Gastroesophageal sphincter (tissue), 3 donors: ENCODE measurements around the gene CLCN4.

ENCODE experiments used
- CTCF ChIP-seq, 4 experiments: fragments of 200-600 bp in 2 of 4; fragments of 450-650 bp in 2 of 4; sonication (generic) in 1 of 4; IDR thresholded peaks; one replicate each; pipeline ENCODE4 v1.5.1; 2017 to 2019; ENCODE audit warnings: antibody characterized with exemption in 4 of 4, mild to moderate bottlenecking in 2 of 4, moderate library complexity in 2 of 4
- EP300 ChIP-seq: sonication (generic); formaldehyde crosslinking; IDR thresholded peaks from one replicate; pipeline ENCODE4 v1.6.1; 2017; ENCODE audit warnings: antibody characterized with exemption, mild to moderate bottlenecking
- POLR2A ChIP-seq, 2 donors: fragments of 450-650 bp; IDR thresholded peaks; one replicate each; pipeline ENCODE4 v1.6.1; 2017; ENCODE audit warnings: antibody characterized with exemption in 2 of 2, mild to moderate bottlenecking in 2 of 2, moderate library complexity in 1 of 2
- POLR2AphosphoS5 ChIP-seq: sonication (generic); formaldehyde crosslinking; IDR thresholded peaks from one replicate; pipeline ENCODE4 v1.6.1; 2017; ENCODE audit warnings: antibody characterized with exemption

GRCh38 chrX:10126044-10126443 lies 30.7 kb upstream of the CLCN4 start:
- TF ChIP-seq EP300 = no peak
- TF ChIP-seq CTCF (IDR thresholded peaks at IDR 0.05) = no peak
- no peak for TF ChIP-seq POLR2AphosphoS5
- TF ChIP-seq POLR2A (IDR thresholded peaks at IDR 0.05) = no peak
